Hindlimb muscle (tissue), 1 donor: Measurements from ENCODE around the gene NR5A1. TPM values are rescaled to one million over a fixed set of nuclear protein-coding genes. Genes with fewer than 3 reads are reported as not detected.

Experiments
- DNase-seq: peaks from one replicate; pipeline ENCODE4 v3.0.0-alpha.2; 2013
- polyA plus RNA-seq: library from polyadenylated mRNA; unstranded; fragments of 120-200 nt; gene quantifications from one replicate; pipeline ENCODE4 v1.2.1, GENCODE V29; 2013; ENCODE audit not compliant: insufficient read length

The NR5A1 gene
- polyA plus RNA-seq, 1 donor = not detected

- no peak for DNase-seq
Observed at GRCh38 chr9:124498040-124498439, 9.2 kb downstream of the NR5A1 start.

- DNase-seq = no peak
Observed at GRCh38 chr9:124497441-124497840, 9.8 kb downstream of the NR5A1 start.

- DNase-seq = no peak
Observed at GRCh38 chr9:124496463-124496862, 10.7 kb downstream of the NR5A1 start.

- no peak for DNase-seq
Observed at GRCh38 chr9:124496075-124496449, 11.1 kb downstream of the NR5A1 start.

GRCh38 chr9:124495126-124496074 is 11.8 kb downstream of the NR5A1 start:
- no peak for DNase-seq

GRCh38 chr9:124493794-124494479 is 13.3 kb downstream of the NR5A1 start:
- no peak for DNase-seq

- DNase-seq = no peak
Observed at GRCh38 chr9:124493218-124493617, 14.0 kb downstream of the NR5A1 start.

GRCh38 chr9:124492818-124493217 is 14.4 kb downstream of the NR5A1 start:
- DNase-seq = no peak

- no peak for DNase-seq
Observed at GRCh38 chr9:124491049-124491975, 15.9 kb downstream of the NR5A1 start.

- no peak for DNase-seq
Observed at GRCh38 chr9:124490004-124490403, 17.2 kb downstream of the NR5A1 start.

- DNase-seq = no peak
Observed at GRCh38 chr9:124489222-124489621, 18.0 kb downstream of the NR5A1 start.

GRCh38 chr9:124488641-124489210 is 18.5 kb downstream of the NR5A1 start:
- DNase-seq = no peak

GRCh38 chr9:124487260-124488182 is 19.7 kb downstream of the NR5A1 start:
- no peak for DNase-seq

- DNase-seq = no peak
Observed at GRCh38 chr9:124486778-124487259, 20.4 kb downstream of the NR5A1 start.

GRCh38 chr9:124485936-124486335 is 21.3 kb downstream of the NR5A1 start:
- DNase-seq = no peak

- DNase-seq = no peak
Observed at GRCh38 chr9:124485201-124485600, 22.0 kb downstream of the NR5A1 start.

GRCh38 chr9:124483481-124483880 is 23.7 kb downstream of the NR5A1 start:
- DNase-seq = no peak

- DNase-seq = no peak
Observed at GRCh38 chr9:124482431-124483031, 24.7 kb downstream of the NR5A1 start.

- no peak for DNase-seq
Observed at GRCh38 chr9:124481115-124481514, 26.1 kb downstream of the NR5A1 start.

- no peak for DNase-seq
Observed at GRCh38 chr9:124480621-124480981, 26.6 kb downstream of the NR5A1 start.
